Ishikawa (cell line): ENCODE measurements around the gene UTP11.

ENCODE experiments used
- CEBPB ChIP-seq: IDR thresholded peaks from 2 replicates; pipeline ENCODE4 v1.6.1; 2012
- CREB1 ChIP-seq: IDR thresholded peaks from 2 replicates; pipeline ENCODE4 v1.6.1; 2012; ENCODE audit warnings: low read depth
- EGR1 ChIP-seq: IDR thresholded peaks from 2 replicates; pipeline ENCODE4 v1.6.1; 2012
- EP300 ChIP-seq: IDR thresholded peaks from 2 replicates; pipeline ENCODE4 v1.6.1; 2012; ENCODE audit warnings: borderline replicate concordance
- FOXM1 ChIP-seq: IDR thresholded peaks from 2 replicates; pipeline ENCODE4 v1.6.1; 2012; ENCODE audit warnings: low read depth, borderline replicate concordance
- MAX ChIP-seq: IDR thresholded peaks from 2 replicates; pipeline ENCODE4 v1.6.1; 2012
- NFIC ChIP-seq: IDR thresholded peaks from 2 replicates; pipeline ENCODE4 v1.6.1; 2012
- RAD21 ChIP-seq: IDR thresholded peaks from 2 replicates; pipeline ENCODE4 v1.6.1; 2012; ENCODE audit warnings: low read depth
- REST ChIP-seq: IDR thresholded peaks from 2 replicates; pipeline ENCODE4 v1.6.1; 2012; ENCODE audit warnings: low read depth, mild to moderate bottlenecking
- TAF1 ChIP-seq: IDR thresholded peaks from 2 replicates; pipeline ENCODE4 v1.6.1; 2012; ENCODE audit warnings: low read depth, mild to moderate bottlenecking
- TCF12 ChIP-seq: IDR thresholded peaks from 2 replicates; pipeline ENCODE4 v1.6.1; 2012; ENCODE audit warnings: low read depth
- TEAD4 ChIP-seq: IDR thresholded peaks from 2 replicates; pipeline ENCODE4 v1.6.1; 2012
- USF1 ChIP-seq: IDR thresholded peaks from 2 replicates; pipeline ENCODE4 v1.6.1; 2012
- YY1 ChIP-seq: IDR thresholded peaks from 2 replicates; pipeline ENCODE4 v1.6.1; 2012; ENCODE audit warnings: low read depth
- ZBTB7A ChIP-seq: IDR thresholded peaks from 2 replicates; pipeline ENCODE4 v1.6.1; 2012; ENCODE audit warnings: low read depth

Gene UTP11

GRCh38 chr1:38030596-38031512 lies 18.3 kb downstream of the UTP11 start:
- TF ChIP-seq USF1 = no peak
- no peak for TF ChIP-seq TEAD4
- TF ChIP-seq MAX = no peak
- no peak for TF ChIP-seq EGR1
- TF ChIP-seq CEBPB = no peak
- no peak for TF ChIP-seq YY1
- no peak for TF ChIP-seq EP300

GRCh38 chr1:38031513-38031866 lies 19.0 kb downstream of the UTP11 start:
- no peak for TF ChIP-seq REST
- TF ChIP-seq EGR1 = no peak
- no peak for TF ChIP-seq USF1
- no peak for TF ChIP-seq RAD21
- no peak for TF ChIP-seq EP300
- no peak for TF ChIP-seq CREB1
- TF ChIP-seq YY1 = no peak
- TF ChIP-seq CEBPB = no peak
- TF ChIP-seq TCF12 = no peak

GRCh38 chr1:38034871-38035270 lies 22.3 kb downstream of the UTP11 start:
- TF ChIP-seq ZBTB7A (no peak), REST (no peak), NFIC (no peak), YY1 (no peak), TCF12 (no peak), CREB1 (no peak), USF1 (no peak), RAD21 (no peak), EP300 (no peak), TAF1 (no peak), MAX (no peak), CEBPB (no peak), EGR1 (no peak), FOXM1 (no peak), TEAD4 (no peak)

GRCh38 chr1:38037221-38037939 lies 24.8 kb downstream of the UTP11 start:
- TF ChIP-seq MAX = no peak
- peak; percentile 40; the same call in 1 of the 2 replicates for TF ChIP-seq RAD21
- TF ChIP-seq TEAD4 = no peak

- TF ChIP-seq YY1 (no peak), TAF1 (no peak), TEAD4 (no peak), REST (no peak), MAX (no peak), NFIC (no peak), EP300 (no peak), RAD21 (no peak), CEBPB (no peak)
These were observed 26.3 kb downstream of the UTP11 start for GRCh38 chr1:38038861-38039260.
